BLaER1 (cell line): Measurements from ENCODE around the gene EPN2.

Experiments used
- H3K27ac ChIP-seq: shearing (Covaris generic); formaldehyde crosslinking; 2 replicates; pipeline ENCODE4 v1.8.1; 2022
- H3K27me3 ChIP-seq: shearing (Covaris generic); formaldehyde crosslinking; 2 replicates; pipeline ENCODE4 v1.8.1; 2022
- H3K36me3 ChIP-seq: shearing (Covaris generic); formaldehyde crosslinking; 2 replicates; pipeline ENCODE4 v1.8.1; 2022
- H3K4me1 ChIP-seq: shearing (Covaris generic); formaldehyde crosslinking; 2 replicates; pipeline ENCODE4 v1.8.1; 2022
- H3K4me2 ChIP-seq: shearing (Covaris generic); formaldehyde crosslinking; 2 replicates; pipeline ENCODE4 v1.8.1; 2022
- H3K4me3 ChIP-seq: shearing (Covaris generic); formaldehyde crosslinking; 2 replicates; pipeline ENCODE4 v1.8.1; 2022
- H3K9ac ChIP-seq: shearing (Covaris generic); formaldehyde crosslinking; 2 replicates; pipeline ENCODE4 v1.8.1; 2022
- H3K9me3 ChIP-seq: shearing (Covaris generic); formaldehyde crosslinking; 2 replicates; pipeline ENCODE4 v1.8.1; 2022
- H4K20me1 ChIP-seq: shearing (Covaris generic); formaldehyde crosslinking; 2 replicates; pipeline ENCODE4 v1.8.1; 2022
- Cebpa-rat ChIP-seq: shearing (Covaris generic); IDR thresholded peaks from 2 replicates; pipeline ENCODE4 v1.8.1; 2022

EPN2 gene

DNA sequence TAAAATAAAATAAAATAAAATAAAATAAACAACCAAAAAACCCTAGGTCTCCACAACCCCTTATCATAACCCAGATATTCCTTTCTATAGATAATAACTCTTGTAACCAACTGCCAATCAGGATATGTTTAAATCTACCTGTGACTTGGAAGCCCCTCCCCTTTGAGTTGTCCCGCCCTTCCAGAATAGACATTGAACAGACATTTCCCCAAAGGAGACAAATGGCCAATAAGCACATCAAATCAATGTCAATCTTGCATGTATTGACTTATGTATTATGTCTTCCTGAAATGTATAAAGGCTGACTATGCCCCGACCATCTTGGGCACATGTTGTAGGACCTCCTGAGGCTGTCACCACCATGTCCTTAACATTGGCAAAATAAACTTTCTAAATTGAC, 139.6 kb downstream of the EPN2 start:
- no peaks in the 10 kb centered on the region for H3K27me3 ChIP-seq
- no peak overlapping the region for H3K9ac ChIP-seq
- H3K36me3 ChIP-seq: peaks cover 28% of the 10 kb centered on the region
- peak overlapping the region; percentile 78 for H3K4me3 ChIP-seq
- no peak overlapping the region for H3K27ac ChIP-seq
- H3K4me2 ChIP-seq: peak overlapping the region; percentile 90
- H3K4me1 ChIP-seq: peaks cover 31% of the 10 kb centered on the region
- TF ChIP-seq Cebpa-rat: no peak
- H4K20me1 ChIP-seq: peaks cover 22% of the 10 kb centered on the region
- no peaks in the 10 kb centered on the region for H3K9me3 ChIP-seq

DNA sequence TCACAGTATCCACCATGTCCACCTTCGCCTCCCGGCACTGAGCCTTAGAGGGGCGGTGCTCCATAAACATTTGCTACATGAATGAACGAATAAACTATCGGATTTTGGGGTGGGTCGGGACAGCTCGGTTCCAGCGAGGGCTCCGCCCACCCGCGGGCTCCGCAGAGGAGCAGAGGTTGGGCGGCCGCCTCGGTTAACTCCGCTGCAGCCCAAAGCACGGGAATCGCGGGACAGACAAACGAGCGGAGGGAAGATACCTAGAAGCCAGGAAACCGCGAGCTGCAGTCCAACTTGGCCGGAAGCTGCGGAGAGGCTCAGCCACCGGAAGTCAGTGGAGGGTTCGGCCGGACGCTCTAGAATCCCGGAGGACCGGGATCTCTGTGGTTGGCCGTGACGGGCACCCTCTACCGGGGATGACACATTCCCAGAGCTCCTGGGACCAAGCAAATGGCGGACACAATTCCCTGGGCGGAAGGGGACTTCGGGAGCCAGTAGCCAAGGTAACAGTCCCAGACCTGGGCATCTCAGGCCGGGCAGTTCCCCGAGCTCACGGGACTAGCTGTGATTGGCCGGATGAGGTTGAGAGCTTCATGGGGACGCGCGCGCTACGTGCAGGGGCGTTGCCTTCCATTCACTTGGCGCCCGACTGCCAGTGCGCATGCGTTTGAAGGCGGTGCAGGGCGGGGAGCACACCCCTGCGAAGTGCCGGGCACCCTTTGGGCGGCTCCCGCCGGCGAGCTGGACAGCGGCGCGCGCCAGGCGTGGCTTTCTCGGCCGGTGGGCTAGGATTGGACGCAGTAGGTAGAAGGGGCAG, 140.6 kb downstream of the EPN2 start:
- Histone ChIP-seq H3K4me3 (peak overlapping the region; percentile 78), H3K36me3 (peaks cover 38% of the 10 kb centered on the region), H3K9me3 (no peaks in the 10 kb centered on the region), H3K4me2 (peak overlapping the region; percentile 96), H3K27me3 (no peaks in the 10 kb centered on the region), H3K9ac (peak overlapping the region; percentile 82), H3K27ac (peak overlapping the region; percentile 65), H3K4me1 (peaks cover 23% of the 10 kb centered on the region), H4K20me1 (peaks cover 12% of the 10 kb centered on the region; the same call in 1 of the 2 replicates)
- TF ChIP-seq Cebpa-rat: no peak

DNA sequence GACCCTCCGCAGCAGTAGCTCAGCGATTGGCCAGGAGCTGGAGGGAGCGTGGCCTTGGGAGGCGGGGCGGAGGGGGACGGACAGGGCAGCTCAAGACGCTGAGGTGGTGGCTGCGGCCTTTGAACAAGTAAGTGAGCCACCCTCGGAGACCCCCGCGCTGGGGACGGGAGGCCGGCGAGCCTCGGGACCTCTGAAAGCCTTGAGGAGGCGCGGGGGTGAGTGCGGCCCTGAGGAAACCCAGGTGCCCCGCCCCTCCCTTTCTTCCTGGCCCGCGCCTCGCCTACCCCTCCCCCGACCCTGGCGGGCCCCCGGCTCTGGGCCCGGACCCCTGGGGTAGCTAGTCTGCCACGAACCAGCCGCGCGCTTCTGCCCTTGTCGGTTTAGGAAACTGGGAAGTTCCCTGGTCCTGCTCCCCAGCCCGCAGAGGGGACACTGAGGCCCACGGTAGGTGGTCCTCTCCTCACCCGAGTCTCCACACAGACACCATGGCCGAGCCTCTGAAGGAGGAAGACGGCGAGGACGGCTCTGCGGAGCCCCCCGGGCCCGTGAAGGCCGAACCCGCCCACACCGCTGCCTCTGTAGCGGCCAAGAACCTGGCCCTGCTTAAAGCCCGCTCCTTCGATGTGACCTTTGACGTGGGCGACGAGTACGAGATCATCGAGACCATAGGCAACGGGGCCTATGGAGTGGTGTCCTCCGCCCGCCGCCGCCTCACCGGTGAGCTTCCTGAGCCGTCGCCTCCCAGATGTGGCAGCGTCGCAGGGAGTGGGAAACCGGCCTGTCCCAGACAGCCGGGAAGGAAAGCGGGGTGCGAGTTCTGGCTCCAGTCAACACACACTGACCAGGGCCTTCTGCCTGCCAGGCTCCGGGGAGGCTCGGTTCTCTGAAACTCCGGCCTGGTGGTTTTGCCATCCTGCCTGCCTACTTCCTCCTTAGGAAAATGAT, 141.5 kb downstream of the EPN2 start, which contains the start of gene MAPK7:
Gene MAPK7, plus strand, starts transcription at position 83 of the 945 bp plus-strand sequence. Its CDS starts 403 bp downstream, at position 486.
- peaks cover 13% of the 10 kb centered on the region; the same call in 1 of the 2 replicates for H4K20me1 ChIP-seq
- H3K27ac ChIP-seq: peak within 1 kb of the TSS; percentile 68
- H3K27me3 ChIP-seq: no peaks in the 10 kb centered on the region
- peak within 1 kb of the TSS; percentile 82 for H3K9ac ChIP-seq
- H3K9me3 ChIP-seq: no peaks in the 10 kb centered on the region
- peak within 1 kb of the TSS; percentile 96 for H3K4me2 ChIP-seq
- no peak for TF ChIP-seq Cebpa-rat
- peaks cover 47% of the 10 kb centered on the region for H3K36me3 ChIP-seq
- H3K4me3 ChIP-seq: peak within 1 kb of the TSS; percentile 78
- H3K4me1 ChIP-seq: peaks cover 23% of the 10 kb centered on the region

DNA sequence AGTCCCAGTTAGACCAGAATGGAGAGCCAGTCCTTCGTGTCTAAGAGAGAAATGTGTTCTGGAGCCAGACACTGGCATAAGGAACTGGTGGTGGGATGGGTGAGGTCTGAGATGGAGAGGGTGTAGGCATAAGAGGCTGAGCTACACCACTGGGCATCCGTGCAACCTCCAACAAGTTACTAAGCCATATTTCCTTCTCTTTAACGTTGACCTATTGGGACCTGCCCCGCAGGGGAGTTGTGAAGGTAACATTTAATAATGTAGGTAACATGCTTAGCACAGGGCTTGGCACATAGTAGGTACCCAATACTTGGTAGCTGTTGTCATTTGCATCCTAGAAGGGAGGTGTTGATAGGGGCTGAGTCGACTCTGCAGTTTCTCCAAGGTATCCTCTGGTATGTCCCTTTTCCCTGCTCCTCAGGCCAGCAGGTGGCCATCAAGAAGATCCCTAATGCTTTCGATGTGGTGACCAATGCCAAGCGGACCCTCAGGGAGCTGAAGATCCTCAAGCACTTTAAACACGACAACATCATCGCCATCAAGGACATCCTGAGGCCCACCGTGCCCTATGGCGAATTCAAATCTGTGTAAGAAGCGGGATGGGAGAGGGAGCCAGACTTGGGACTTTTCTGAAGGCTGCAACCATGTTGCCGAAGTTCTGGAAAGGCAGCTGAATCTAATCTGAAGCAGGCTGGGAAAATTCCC, 142.3 kb downstream of the EPN2 start:
- Histone ChIP-seq H3K9me3 (no peaks in the 10 kb centered on the region), H3K27me3 (no peaks in the 10 kb centered on the region), H3K36me3 (peaks cover 55% of the 10 kb centered on the region), H3K9ac (peak overlapping the region; percentile 82), H3K4me3 (peak overlapping the region; percentile 78), H3K4me1 (peaks cover 31% of the 10 kb centered on the region), H4K20me1 (peaks cover 21% of the 10 kb centered on the region; the same call in 1 of the 2 replicates), H3K4me2 (peak overlapping the region; percentile 96), H3K27ac (no peak overlapping the region)
- no peak for TF ChIP-seq Cebpa-rat

DNA sequence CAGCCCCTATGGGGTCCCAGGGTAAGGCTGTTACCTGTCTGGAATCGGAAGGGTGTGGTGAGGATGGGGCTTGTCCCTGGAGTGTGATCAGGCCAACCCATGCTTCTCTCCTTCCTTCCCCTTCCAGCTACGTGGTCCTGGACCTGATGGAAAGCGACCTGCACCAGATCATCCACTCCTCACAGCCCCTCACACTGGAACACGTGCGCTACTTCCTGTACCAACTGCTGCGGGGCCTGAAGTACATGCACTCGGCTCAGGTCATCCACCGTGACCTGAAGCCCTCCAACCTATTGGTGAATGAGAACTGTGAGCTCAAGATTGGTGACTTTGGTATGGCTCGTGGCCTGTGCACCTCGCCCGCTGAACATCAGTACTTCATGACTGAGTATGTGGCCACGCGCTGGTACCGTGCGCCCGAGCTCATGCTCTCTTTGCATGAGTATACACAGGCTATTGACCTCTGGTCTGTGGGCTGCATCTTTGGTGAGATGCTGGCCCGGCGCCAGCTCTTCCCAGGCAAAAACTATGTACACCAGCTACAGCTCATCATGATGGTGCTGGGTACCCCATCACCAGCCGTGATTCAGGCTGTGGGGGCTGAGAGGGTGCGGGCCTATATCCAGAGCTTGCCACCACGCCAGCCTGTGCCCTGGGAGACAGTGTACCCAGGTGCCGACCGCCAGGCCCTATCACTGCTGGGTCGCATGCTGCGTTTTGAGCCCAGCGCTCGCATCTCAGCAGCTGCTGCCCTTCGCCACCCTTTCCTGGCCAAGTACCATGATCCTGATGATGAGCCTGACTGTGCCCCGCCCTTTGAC, 143.5 kb downstream of the EPN2 start:
- no peak overlapping the region for H3K9ac ChIP-seq

DNA sequence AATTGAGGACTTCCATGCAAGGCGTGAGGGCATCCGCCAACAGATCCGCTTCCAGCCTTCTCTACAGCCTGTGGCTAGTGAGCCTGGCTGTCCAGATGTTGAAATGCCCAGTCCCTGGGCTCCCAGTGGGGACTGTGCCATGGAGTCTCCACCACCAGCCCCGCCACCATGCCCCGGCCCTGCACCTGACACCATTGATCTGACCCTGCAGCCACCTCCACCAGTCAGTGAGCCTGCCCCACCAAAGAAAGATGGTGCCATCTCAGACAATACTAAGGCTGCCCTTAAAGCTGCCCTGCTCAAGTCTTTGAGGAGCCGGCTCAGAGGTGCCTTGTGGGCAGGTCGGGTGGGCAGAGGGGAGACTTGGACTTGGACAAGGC, 144.2 kb downstream of the EPN2 start:
- H3K4me2 ChIP-seq: no peak overlapping the region
- no peak for TF ChIP-seq Cebpa-rat
- H3K9ac ChIP-seq: no peak overlapping the region
- H3K9me3 ChIP-seq: no peaks in the 10 kb centered on the region
- peaks cover 46% of the 10 kb centered on the region for H3K4me1 ChIP-seq
- no peak overlapping the region for H3K27ac ChIP-seq
- H3K4me3 ChIP-seq: no peak overlapping the region
- H4K20me1 ChIP-seq: peaks cover 28% of the 10 kb centered on the region; the same call in 1 of the 2 replicates
- no peaks in the 10 kb centered on the region for H3K27me3 ChIP-seq
- H3K36me3 ChIP-seq: peaks cover 56% of the 10 kb centered on the region

More for the DNA sequence above, 143.5 kb downstream of the EPN2 start:
- no peak for TF ChIP-seq Cebpa-rat
- peaks cover 28% of the 10 kb centered on the region; the same call in 1 of the 2 replicates for H4K20me1 ChIP-seq
- no peak overlapping the region for H3K4me2 ChIP-seq
- no peaks in the 10 kb centered on the region for H3K27me3 ChIP-seq
- no peaks in the 10 kb centered on the region for H3K9me3 ChIP-seq
- no peak overlapping the region for H3K27ac ChIP-seq
- H3K36me3 ChIP-seq: peaks cover 56% of the 10 kb centered on the region
- H3K4me1 ChIP-seq: peaks cover 43% of the 10 kb centered on the region
- H3K4me3 ChIP-seq: no peak overlapping the region

DNA sequence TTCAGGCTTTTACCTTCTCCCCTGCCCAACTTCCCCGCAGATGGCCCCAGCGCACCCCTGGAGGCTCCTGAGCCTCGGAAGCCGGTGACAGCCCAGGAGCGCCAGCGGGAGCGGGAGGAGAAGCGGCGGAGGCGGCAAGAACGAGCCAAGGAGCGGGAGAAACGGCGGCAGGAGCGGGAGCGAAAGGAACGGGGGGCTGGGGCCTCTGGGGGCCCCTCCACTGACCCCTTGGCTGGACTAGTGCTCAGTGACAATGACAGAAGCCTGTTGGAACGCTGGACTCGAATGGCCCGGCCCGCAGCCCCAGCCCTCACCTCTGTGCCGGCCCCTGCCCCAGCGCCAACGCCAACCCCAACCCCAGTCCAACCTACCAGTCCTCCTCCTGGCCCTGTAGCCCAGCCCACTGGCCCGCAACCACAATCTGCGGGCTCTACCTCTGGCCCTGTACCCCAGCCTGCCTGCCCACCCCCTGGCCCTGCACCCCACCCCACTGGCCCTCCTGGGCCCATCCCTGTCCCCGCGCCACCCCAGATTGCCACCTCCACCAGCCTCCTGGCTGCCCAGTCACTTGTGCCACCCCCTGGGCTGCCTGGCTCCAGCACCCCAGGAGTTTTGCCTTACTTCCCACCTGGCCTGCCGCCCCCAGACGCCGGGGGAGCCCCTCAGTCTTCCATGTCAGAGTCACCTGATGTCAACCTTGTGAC, 144.7 kb downstream of the EPN2 start:
- Histone ChIP-seq H3K4me1 (peaks cover 45% of the 10 kb centered on the region), H3K9me3 (no peaks in the 10 kb centered on the region), H3K36me3 (peaks cover 56% of the 10 kb centered on the region), H3K9ac (no peak overlapping the region), H3K27ac (no peak overlapping the region), H3K4me2 (no peak overlapping the region), H3K27me3 (no peaks in the 10 kb centered on the region), H4K20me1 (peaks cover 28% of the 10 kb centered on the region; the same call in 1 of the 2 replicates), H3K4me3 (no peak overlapping the region)
- TF ChIP-seq Cebpa-rat: no peak
